ENCODE data around the gene CUL3. TPM values are rescaled to one million over a fixed set of nuclear protein-coding genes. Genes with fewer than 3 reads are reported as not detected.
A peak's percentile ranks its signal among the peaks of the same experiment; 100 is the strongest.

CUL3 gene
- total RNA-seq, 4 donors from 2014 or later, result 94.1 to 120 (median 109) TPM

DNA sequence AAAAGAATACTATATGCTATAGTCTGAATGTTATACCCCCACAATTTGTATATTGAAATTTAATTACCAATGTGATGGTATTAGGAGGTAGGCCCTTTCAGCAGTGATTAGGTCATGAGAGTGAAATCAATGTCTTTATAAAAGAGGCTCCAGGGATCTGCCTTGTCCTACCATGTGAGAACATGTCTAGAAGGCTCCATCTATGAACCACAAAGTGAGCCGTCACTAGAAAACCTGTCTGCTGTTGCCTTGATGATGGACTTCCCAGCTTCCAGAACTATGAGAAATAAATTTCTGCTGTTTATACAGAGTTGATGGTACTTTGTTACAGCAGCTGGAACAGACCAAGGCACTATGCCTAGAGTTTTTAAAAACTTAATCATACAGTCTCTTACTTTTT, 136.9 kb downstream of the CUL3 start:
- no peaks in the 10 kb centered on the region for H3K36me3 ChIP-seq
- no peak overlapping the region for H3K4me3 ChIP-seq
- no peaks in the 10 kb centered on the region for H3K9me3 ChIP-seq
- no peak overlapping the region for H3K27ac ChIP-seq
- TF ChIP-seq, protein P1, sequence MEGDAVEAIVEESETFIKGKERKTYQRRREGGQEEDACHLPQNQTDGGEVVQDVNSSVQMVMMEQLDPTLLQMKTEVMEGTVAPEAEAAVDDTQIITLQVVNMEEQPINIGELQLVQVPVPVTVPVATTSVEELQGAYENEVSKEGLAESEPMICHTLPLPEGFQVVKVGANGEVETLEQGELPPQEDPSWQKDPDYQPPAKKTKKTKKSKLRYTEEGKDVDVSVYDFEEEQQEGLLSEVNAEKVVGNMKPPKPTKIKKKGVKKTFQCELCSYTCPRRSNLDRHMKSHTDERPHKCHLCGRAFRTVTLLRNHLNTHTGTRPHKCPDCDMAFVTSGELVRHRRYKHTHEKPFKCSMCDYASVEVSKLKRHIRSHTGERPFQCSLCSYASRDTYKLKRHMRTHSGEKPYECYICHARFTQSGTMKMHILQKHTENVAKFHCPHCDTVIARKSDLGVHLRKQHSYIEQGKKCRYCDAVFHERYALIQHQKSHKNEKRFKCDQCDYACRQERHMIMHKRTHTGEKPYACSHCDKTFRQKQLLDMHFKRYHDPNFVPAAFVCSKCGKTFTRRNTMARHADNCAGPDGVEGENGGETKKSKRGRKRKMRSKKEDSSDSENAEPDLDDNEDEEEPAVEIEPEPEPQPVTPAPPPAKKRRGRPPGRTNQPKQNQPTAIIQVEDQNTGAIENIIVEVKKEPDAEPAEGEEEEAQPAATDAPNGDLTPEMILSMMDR (IDR thresholded peaks at IDR 0.05 in 4 of 5, conservative IDR thresholded peaks at IDR 0.05 in 1 of 5), result no peak
- TF ChIP-seq POLR2A (IDR thresholded peaks at IDR 0.05), result no peak
- no peaks in the 10 kb centered on the region for H3K4me1 ChIP-seq
- ATAC-seq (no peak), DNase-seq (no peak)
- no peaks in the 10 kb centered on the region for H3K27me3 ChIP-seq
- intact Hi-C loops (cut with DNase I; ENCODE audit: low total_unique reads), result loop anchor here (10.0 kb wide), 1 partner anchor 63 kb away; no protein-coding TSS in a partner anchor
- in situ Hi-C loops (cut with MboI; ENCODE audit: low sequenced_read_pairs in 4 of 4), result loop anchor here in 2 of 4 donors (5.0 to 10.0 kb wide), 3 partner anchors 83 to 199 kb away; no protein-coding TSS in a partner anchor

DNA sequence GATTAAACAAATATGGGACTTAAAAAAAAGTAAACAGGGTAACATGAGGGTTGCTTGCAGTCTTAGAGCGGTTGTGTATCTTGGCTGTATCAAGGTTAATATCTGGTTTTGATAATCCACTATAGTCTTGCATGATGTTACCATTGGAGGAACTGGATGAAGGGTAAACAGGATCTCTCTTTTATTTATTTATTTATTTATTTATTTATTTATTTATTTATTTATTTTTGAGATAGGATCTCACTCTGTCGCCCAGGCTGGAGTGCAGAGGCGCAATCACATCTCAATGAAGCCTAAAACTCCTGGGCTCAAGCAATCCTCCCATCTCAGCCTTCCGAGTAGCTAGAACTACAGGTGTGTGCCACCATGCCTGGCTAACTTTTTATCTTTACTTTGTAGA, 140.4 kb downstream of the CUL3 start:
- Histone ChIP-seq H3K27ac (no peak overlapping the region), H3K9me3 (no peaks in the 10 kb centered on the region), H3K27me3 (peaks cover 0 to 11% (median 3%) of the 10 kb centered on the region in 3 donors), H3K4me1 (peaks cover 0 to 7% of the 10 kb centered on the region in 2 donors), H3K4me3 (no peak overlapping the region), H3K36me3 (no peaks in the 10 kb centered on the region)
- in situ Hi-C loops (cut with MboI; ENCODE audit: low sequenced_read_pairs in 4 of 4), result loop anchor here in 2 of 4 donors (5.0 to 10.0 kb wide), 3 partner anchors 80 to 203 kb away; no protein-coding TSS in a partner anchor
- no peak for TF ChIP-seq POLR2A (IDR thresholded peaks at IDR 0.05)
- TF ChIP-seq, protein P1 (IDR thresholded peaks at IDR 0.05 in 4 of 5, conservative IDR thresholded peaks at IDR 0.05 in 1 of 5), result no peak
- DNase-seq (no peak), ATAC-seq (no peak)
- intact Hi-C loops (cut with DNase I; ENCODE audit: low total_unique reads), result loop anchor here (10.0 kb wide), 1 partner anchor 60 kb away; no protein-coding TSS in a partner anchor

DNA sequence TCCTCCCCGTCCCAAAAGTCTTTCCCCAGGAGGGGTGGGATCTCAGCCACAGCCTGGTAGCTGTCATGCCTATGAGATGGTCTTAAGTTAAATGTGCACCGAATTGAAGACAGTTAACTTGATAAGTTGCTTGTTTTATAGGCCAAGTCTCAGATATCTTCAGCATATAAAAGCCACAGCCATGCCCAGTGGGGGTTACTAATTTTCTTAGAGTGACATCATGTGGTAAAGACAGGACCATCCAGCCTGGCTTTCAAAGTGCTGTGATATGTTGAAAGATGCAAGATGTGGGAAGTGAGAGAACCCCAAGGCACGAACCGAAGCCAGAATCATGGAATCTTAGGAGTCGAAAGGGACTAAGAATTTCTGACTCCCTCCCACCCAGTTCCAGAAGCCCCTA, 141.1 kb downstream of the CUL3 start:
- Histone ChIP-seq H3K4me3 (no peak overlapping the region), H3K9me3 (no peaks in the 10 kb centered on the region), H3K27ac (no peak overlapping the region), H3K36me3 (no peaks in the 10 kb centered on the region), H3K27me3 (peaks cover 0 to 11% (median 3%) of the 10 kb centered on the region in 3 donors), H3K4me1 (peaks cover 0 to 7% of the 10 kb centered on the region in 2 donors)
- TF ChIP-seq POLR2A (IDR thresholded peaks at IDR 0.05), result no peak
- TF ChIP-seq, protein P1 (IDR thresholded peaks at IDR 0.05 in 4 of 5, conservative IDR thresholded peaks at IDR 0.05 in 1 of 5), result no peak
- in situ Hi-C loops (cut with MboI; ENCODE audit: low sequenced_read_pairs in 4 of 4) (loop anchor here in 1 of 4 donors (10.0 kb wide), 1 partner anchor 79 kb away; no protein-coding TSS in a partner anchor), intact Hi-C loops (cut with DNase I; ENCODE audit: low total_unique reads) (loop anchor here (10.0 kb wide), 1 partner anchor 59 kb away; no protein-coding TSS in a partner anchor)
- ATAC-seq (no peak), DNase-seq (no peak)

DNA sequence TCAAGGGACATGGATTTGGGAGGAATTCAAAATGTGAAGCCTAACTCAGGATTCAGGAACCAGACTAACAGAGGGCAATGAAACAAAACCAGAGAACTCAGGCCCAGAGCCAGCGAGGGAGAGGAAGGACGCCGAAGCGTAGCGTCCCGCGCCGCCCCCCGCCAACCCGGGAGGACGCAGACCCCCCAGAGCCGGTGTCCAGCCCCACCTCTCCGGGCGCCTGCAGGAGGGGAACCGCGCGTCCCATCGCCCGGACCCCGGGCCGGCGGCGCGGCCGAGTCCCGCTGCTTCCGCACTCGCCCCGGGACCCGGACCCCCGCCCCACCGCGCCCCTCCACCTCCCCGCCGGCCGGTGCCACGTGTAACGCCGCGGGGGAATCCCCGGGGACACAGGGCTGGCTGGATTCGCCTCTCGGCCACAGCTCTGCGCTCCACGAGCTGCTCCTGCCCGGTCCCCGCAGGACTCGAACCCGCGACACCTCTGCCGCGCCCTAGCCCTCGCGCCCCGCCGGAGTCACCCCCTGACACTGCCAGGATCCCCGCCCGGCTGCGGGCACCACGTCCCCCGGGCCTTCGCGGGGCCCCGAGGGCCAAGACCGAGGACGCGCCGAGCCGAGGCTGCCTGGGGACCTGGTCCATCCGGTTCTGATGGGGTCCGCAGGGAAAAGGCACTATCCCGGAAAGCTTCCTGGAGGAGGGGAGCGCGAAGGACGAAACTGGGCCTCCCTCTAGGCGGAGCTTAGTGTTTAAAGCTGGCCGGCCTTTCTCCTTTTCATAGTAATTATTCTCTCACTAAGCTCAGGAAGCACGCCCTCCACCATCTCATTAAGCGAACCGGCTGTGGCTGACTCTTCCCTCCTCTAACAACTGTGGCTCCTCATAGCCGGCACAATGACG, 142.8 kb downstream of the CUL3 start:
- DNase-seq (no peak), ATAC-seq (peak in 1 of 2 donors; percentile 47)
- peaks cover 0 to 7% of the 10 kb centered on the region in 2 donors for H3K4me1 ChIP-seq
- intact Hi-C loops (cut with DNase I; ENCODE audit: low total_unique reads) (loop anchor here (10.0 kb wide), 1 partner anchor 58 kb away; no protein-coding TSS in a partner anchor), in situ Hi-C loops (cut with MboI; ENCODE audit: low sequenced_read_pairs in 4 of 4) (loop anchor here in 1 of 4 donors (10.0 kb wide), 1 partner anchor 78 kb away; no protein-coding TSS in a partner anchor)
- no peak for TF ChIP-seq POLR2A (IDR thresholded peaks at IDR 0.05)
- TF ChIP-seq, protein P1 (IDR thresholded peaks at IDR 0.05 in 4 of 5, conservative IDR thresholded peaks at IDR 0.05 in 1 of 5), result no peak
- H3K36me3 ChIP-seq, result no peaks in the 10 kb centered on the region
- H3K27me3 ChIP-seq, result peaks cover 0 to 11% (median 3%) of the 10 kb centered on the region in 3 donors
- H3K27ac ChIP-seq, result peak overlapping the region in 1 of 4 donors; percentile 9
- H3K4me3 ChIP-seq, result peak overlapping the region; percentile 52 to 63 (median 60)
- H3K9me3 ChIP-seq, result no peaks in the 10 kb centered on the region

All from gastrocnemius medialis (tissue), 4 donors.